H1 (cell line): ENCODE measurements around the gene EPB41L4B. TPM values are rescaled to one million over a fixed set of nuclear protein-coding genes. Genes with fewer than 3 reads are reported as not detected.

Source experiments
- CTCF ChIA-PET: fragments of 300-600 bp; sonication (Branson Sonifier 250); formaldehyde crosslinking; loops from one replicate; lab custom pipeline; 2021; ENCODE audit not compliant: partially characterized antibody; lab: Charles Lee
- POLR2A ChIA-PET: fragments of 300-600 bp; sonication (Branson Sonifier 250); formaldehyde crosslinking; loops from one replicate; lab custom pipeline; 2021; ENCODE audit warnings: inconsistent platforms; ENCODE audit not compliant: partially characterized antibody; lab: Charles Lee
- DNase-seq, 2 experiments: peaks; one replicate each; pipeline versions ENCODE4 v3.0.0 to v3.0.0-alpha.2; 2010 to 2022; ENCODE audit warnings: low spot score in 2 of 2, low read depth in 1 of 2, mixed read lengths in 1 of 2
- FAIRE-seq: peaks from 2 replicates; lab custom pipeline; 2011; peaks lifted over from hg19 to GRCh38; lab: Jason Lieb, UNC
- H2AFZ ChIP-seq: 2 replicates; pipeline ENCODE4 v1.8.1; 2012; ENCODE audit warnings: low read length, inconsistent platforms
- H2AK5ac ChIP-seq: 2 replicates; pipeline ENCODE4 v1.6.1; 2013; ENCODE audit warnings: low read depth, low read length
- H2BK120ac ChIP-seq: replicated peaks from 2 replicates; pipeline ENCODE3; 2013; ENCODE audit warnings: low read depth, low read length, inconsistent platforms
- H2BK12ac ChIP-seq: 2 replicates; pipeline ENCODE4 v1.6.1; 2013; ENCODE audit warnings: low read depth, low read length
- H2BK15ac ChIP-seq: 2 replicates; pipeline ENCODE4 v1.6.1; 2013; ENCODE audit warnings: low read length
- H2BK20ac ChIP-seq: 2 replicates; pipeline ENCODE4 v1.6.1; 2013; ENCODE audit warnings: low read length
- H2BK5ac ChIP-seq: 2 replicates; pipeline ENCODE4 v1.6.1; 2013; ENCODE audit warnings: low read depth, low read length
- H3K14ac ChIP-seq: 2 replicates; pipeline ENCODE4 v1.6.1; 2013; ENCODE audit warnings: inconsistent platforms; ENCODE audit not compliant: insufficient read length
- H3K18ac ChIP-seq: 2 replicates; pipeline ENCODE4 v1.6.1; 2013; ENCODE audit warnings: low read length; ENCODE audit errors: extremely low read depth
- H3K23ac ChIP-seq: 2 replicates; pipeline ENCODE4 v1.6.1; 2013; ENCODE audit warnings: inconsistent platforms; ENCODE audit not compliant: insufficient read length
- H3K23me2 ChIP-seq: 2 replicates; pipeline ENCODE4 v1.6.1; 2013; ENCODE audit warnings: low read depth, low read length
- H3K27ac ChIP-seq: 2 replicates; pipeline ENCODE4 v1.6.1; 2011; ENCODE audit warnings: low read depth, low read length, inconsistent platforms
- H3K27me3 ChIP-seq, 4 experiments: replicated peaks in 1 of 4; 1 replicate in 1 of 4; 2 replicates in 3 of 4; pipeline versions ENCODE4 v1.6.1 to v1.8.1; 2011 to 2013; ENCODE audit warnings: low read length in 3 of 4, mild to moderate bottlenecking in 3 of 4, inconsistent platforms in 2 of 4, mixed read lengths in 2 of 4, moderate library complexity in 1 of 4; ENCODE audit not compliant: control insufficient read depth in 3 of 4, insufficient read depth in 3 of 4; ENCODE audit errors: extremely low read depth in 1 of 4
- H3K36me3 ChIP-seq, 4 experiments: 2 replicates each; pipeline versions ENCODE4 v1.6.1 to v1.8.1; 2011 to 2013; ENCODE audit warnings: mild to moderate bottlenecking in 4 of 4, low read length in 3 of 4, moderate library complexity in 2 of 4, control low read depth in 1 of 4, inconsistent platforms in 1 of 4; ENCODE audit not compliant: insufficient read depth in 4 of 4, control insufficient read depth in 2 of 4
- H3K4ac ChIP-seq: replicated peaks from 2 replicates; pipeline ENCODE3; 2013; ENCODE audit warnings: low read length, low read depth, mixed read lengths, inconsistent platforms; ENCODE audit not compliant: insufficient read length
- H3K4me1 ChIP-seq, 4 experiments: replicated peaks in 1 of 4; 1 replicate in 1 of 4; 2 replicates in 3 of 4; pipeline versions ENCODE4 v1.6.1 to v1.8.1; 2011 to 2013; ENCODE audit warnings: low read length in 3 of 4, inconsistent platforms in 2 of 4, mixed read lengths in 1 of 4; ENCODE audit not compliant: insufficient read depth in 4 of 4, control insufficient read depth in 3 of 4
- H3K4me2 ChIP-seq, 2 experiments: 2 replicates each; pipeline versions ENCODE4 v1.6.1 to v1.8.1; 2011 to 2013; ENCODE audit warnings: low read depth in 2 of 2, low read length in 2 of 2, control low read depth in 1 of 2, inconsistent platforms in 1 of 2, mild to moderate bottlenecking in 1 of 2; ENCODE audit not compliant: insufficient read depth in 1 of 2
- H3K4me3 ChIP-seq, 4 experiments: fragments of 200-600, 300-600 bp in 1 of 4; sonication (generic), shearing (Covaris generic), sonication (Bioruptor Twin) in 1 of 4; 2 replicates each; pipeline versions ENCODE4 v1.5.1 to v1.8.1; 2011 to 2016; ENCODE audit warnings: low read length in 4 of 4, low read depth in 3 of 4, control low read depth in 2 of 4, inconsistent platforms in 2 of 4, mild to moderate bottlenecking in 2 of 4, mixed read lengths in 1 of 4, moderate library complexity in 1 of 4; ENCODE audit not compliant: insufficient read depth in 2 of 4; ENCODE audit errors: extremely low read depth in 1 of 4
- H3K56ac ChIP-seq: replicated peaks from 2 replicates; pipeline ENCODE3; 2013; ENCODE audit warnings: low read depth, mild to moderate bottlenecking, mixed read lengths, low read length, inconsistent platforms; ENCODE audit not compliant: insufficient read length
- H3K79me1 ChIP-seq: 2 replicates; pipeline ENCODE4 v1.6.1; 2013; ENCODE audit warnings: low read depth, low read length, control low read depth
- H3K79me2 ChIP-seq, 2 experiments: 2 replicates each; pipeline versions ENCODE4 v1.6.1 to v1.8.1; 2012 to 2013; ENCODE audit warnings: low read length in 2 of 2, mild to moderate bottlenecking in 2 of 2, inconsistent platforms in 1 of 2; ENCODE audit not compliant: insufficient read depth in 2 of 2, control insufficient read depth in 1 of 2
- H3K9ac ChIP-seq, 4 experiments: replicated peaks in 1 of 4; 1 replicate in 1 of 4; 2 replicates in 3 of 4; pipeline versions ENCODE4 v1.6.1 to v1.8.1; 2011 to 2013; ENCODE audit warnings: low read depth in 3 of 4, low read length in 3 of 4, control low read depth in 2 of 4, mild to moderate bottlenecking in 2 of 4, moderate library complexity in 2 of 4, inconsistent platforms in 1 of 4; ENCODE audit errors: extremely low read depth in 1 of 4
- H3K9me3 ChIP-seq, 2 experiments: 2 replicates each; pipeline versions ENCODE4 v1.6.1 to v1.8.1; 2012 to 2013; ENCODE audit warnings: mild to moderate bottlenecking in 2 of 2, moderate library complexity in 2 of 2, control low read depth in 1 of 2, inconsistent platforms in 1 of 2, low read depth in 1 of 2, low read length in 1 of 2, mixed read lengths in 1 of 2; ENCODE audit not compliant: insufficient read depth in 2 of 2
- H4K20me1 ChIP-seq, 2 experiments: replicated peaks in 1 of 2; 2 replicates each; pipeline versions ENCODE3 to v1.8.1; 2011 to 2013; ENCODE audit warnings: inconsistent platforms in 2 of 2, low read length in 2 of 2, mild to moderate bottlenecking in 1 of 2; ENCODE audit not compliant: insufficient read depth in 2 of 2, control insufficient read depth in 1 of 2
- H4K5ac ChIP-seq: 2 replicates; pipeline ENCODE4 v1.6.1; 2013; ENCODE audit warnings: low read length, low read depth, mixed read lengths, inconsistent platforms; ENCODE audit not compliant: insufficient read length
- H4K8ac ChIP-seq: 2 replicates; pipeline ENCODE4 v1.8.0; 2013; ENCODE audit warnings: mild to moderate bottlenecking, moderate library complexity, low read length, inconsistent platforms; ENCODE audit not compliant: insufficient read depth; ENCODE audit errors: extremely low read depth
- H4K91ac ChIP-seq: replicated peaks from 2 replicates; pipeline ENCODE3; 2013; ENCODE audit warnings: low read length, mixed read lengths, inconsistent platforms; ENCODE audit not compliant: insufficient read length
- CREB1 ChIP-seq: IDR thresholded peaks from 2 replicates; pipeline ENCODE4 v1.6.1; 2012; ENCODE audit warnings: inconsistent platforms
- NANOG ChIP-seq: IDR thresholded peaks from 2 replicates; pipeline ENCODE4 v1.6.1; 2011; ENCODE audit warnings: low read length, low read depth, mild to moderate bottlenecking, inconsistent platforms; ENCODE audit not compliant: insufficient read depth, poor library complexity, severe bottlenecking
- POLR2AphosphoS5 ChIP-seq: IDR thresholded peaks from 2 replicates; pipeline ENCODE4 v1.6.1; 2011; ENCODE audit warnings: low read depth, low read length
- RXRA ChIP-seq: IDR thresholded peaks from 2 replicates; pipeline ENCODE4 v1.6.1; 2011; ENCODE audit warnings: low read depth, mild to moderate bottlenecking, low read length, moderate library complexity; ENCODE audit not compliant: insufficient read depth
- TAF1 ChIP-seq: IDR thresholded peaks from 2 replicates; pipeline ENCODE4 v1.6.1; 2011; ENCODE audit warnings: mild to moderate bottlenecking, low read depth, low read length
- WGBS, 2 experiments: shearing (Covaris generic) in 1 of 2; methylation state at CpG; one replicate each; pipeline versions ENCODE4 v1.1.6 to v1.1.7; 2013 to 2015; ENCODE audit warnings: low lambda C conversion rate in 2 of 2, mixed read lengths in 2 of 2, inconsistent platforms in 1 of 2, low coverage in 1 of 2, missing lambda C conversion rate in 1 of 2; ENCODE audit not compliant: insufficient replicate concordance in 2 of 2, insufficient coverage in 1 of 2, insufficient read length in 1 of 2; ENCODE audit errors: extremely low coverage in 1 of 2, missing lambda C conversion rate in 1 of 2; 5-methylcytosine and 5-hydroxymethylcytosine counted together
- polyA plus RNA-seq, 7 experiments: library from polyadenylated mRNA; depleted of rRNA in 3 of 7; stranded (reverse) in 5 of 7; unstranded in 2 of 7; fragments of >200 nt in 5 of 7; fragments of 200-250 nt in 2 of 7; gene quantifications; 1 replicate in 5 of 7; 2 replicates in 1 of 7; 4 replicates in 1 of 7; pipeline versions ENCODE4 v1.2.1 to v1.2.3, GENCODE V29; 2011 to 2013; ENCODE audit warnings: missing spikeins in 2 of 7, mixed read lengths in 2 of 7
- total RNA-seq: library from RNA; stranded (reverse); fragmentation: NEBNext Ultra II Directional; extraction: Animal tissue kit (Norgen Biotek cat#: 25700); gene quantifications from 2 replicates; pipeline ENCODE4 v1.2.1, GENCODE V29; 2021

Gene EPB41L4B
- total and polyA plus RNA-seq, 2 of the 8 experiments (the other 6 are each of a cell fraction or from before 2014, with no cell fraction given) = 11.9 to 25.0 TPM

DNA sequence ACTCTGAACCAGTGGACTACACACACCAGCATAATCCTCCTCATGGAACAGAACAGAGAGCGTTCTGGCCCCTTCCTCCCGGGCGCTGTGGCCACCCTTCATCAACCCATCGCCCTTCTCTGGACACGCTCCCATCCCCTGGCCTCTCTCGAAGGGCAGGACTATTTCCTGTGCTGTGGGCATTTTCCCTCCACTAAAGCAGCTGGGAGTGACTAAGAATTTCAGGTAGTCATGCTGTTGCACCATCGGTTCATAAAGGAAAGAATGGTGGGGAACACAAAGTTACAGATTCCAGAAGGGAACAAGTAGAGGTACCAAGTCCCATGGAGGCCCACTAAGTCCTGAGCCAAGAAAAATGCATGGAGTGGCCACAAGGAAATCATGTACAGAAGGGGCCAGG, 68.6 kb downstream of the EPB41L4B start:
- Histone ChIP-seq H4K8ac (no peak overlapping the region), H3K56ac (no peak overlapping the region), H3K18ac (no peak overlapping the region), H4K5ac (no peak overlapping the region), H3K23ac (no peak overlapping the region), H2BK12ac (no peak overlapping the region), H3K79me1 (peaks cover 2% of the 10 kb centered on the region; the same call in 1 of the 2 replicates), H3K79me2 (no peaks in the 10 kb centered on the region), H3K4ac (no peak overlapping the region), H2AFZ (no peak overlapping the region), H3K27me3 (no peaks in the 10 kb centered on the region), H3K4me2 (no peak overlapping the region), H4K20me1 (peaks cover 0 to 2% of the 10 kb centered on the region in 2 experiments), H2BK120ac (no peak overlapping the region), H3K36me3 (peaks cover 0 to 16% (median 2%) of the 10 kb centered on the region in 4 experiments; a peak in 5 of 8 replicates), H3K4me3 (no peak overlapping the region), H3K9me3 (no peaks in the 10 kb centered on the region), H2BK5ac (no peak overlapping the region), H2BK20ac (no peak overlapping the region), H3K4me1 (peaks cover 0 to 4% (median 2%) of the 10 kb centered on the region in 4 experiments; a peak in 2 of 7 replicates), H3K14ac (no peak overlapping the region), H2AK5ac (no peak overlapping the region), H3K27ac (no peak overlapping the region), H2BK15ac (no peak overlapping the region), H3K9ac (no peak overlapping the region), H3K23me2 (no peaks in the 10 kb centered on the region), H4K91ac (no peak overlapping the region)
- no peak for DNase-seq
- 94% methylated on average over 6 of the region's 7 CpGs; no CpG with 5 or more reads in 1 of the 2 experiments for WGBS, 2 experiments
- ChIA-PET POLR2A (interaction anchor here (0.9 to 1.0 kb wide), 2 partner anchors 8 to 48 kb away, joined by 3 to 4 read pairs; no protein-coding TSS in a partner anchor), CTCF (interaction anchor here (0.5 to 12.7 kb wide), 12 partner anchors 8 to 216 kb away, joined by 3 to 96 read pairs (median 3); no protein-coding TSS in a partner anchor)
- no peak for TF ChIP-seq POLR2AphosphoS5
- TF ChIP-seq CREB1 = no peak
- TF ChIP-seq NANOG = no peak
- no peak for TF ChIP-seq TAF1
- no peak for TF ChIP-seq RXRA
- no peak for FAIRE-seq
